ENCODE data around the gene BANF1. TPM values are rescaled to one million over a fixed set of nuclear protein-coding genes. Genes with fewer than 3 reads are reported as not detected.
"Not testable (repeated sequence)": the region's sequence is repeated elsewhere in the genome, so short reads cannot be mapped to it uniquely, and the experiment has no call there.

Gene BANF1
- total RNA-seq, 1 donor from 2014 or later: 238 TPM

- DNase-seq: no peak
- peak; percentile 28 for ATAC-seq
- intact Hi-C loops (cut with micrococcal nuclease): no loop called here
Observed at GRCh38 chr11:66020618-66021357, 18.5 kb downstream of the BANF1 start.

GRCh38 chr11:66022401-66023185 lies 20.3 kb downstream of the BANF1 start:
- intact Hi-C loops (cut with micrococcal nuclease): no loop called here
- DNase-seq (peak; percentile 87), ATAC-seq (peak; percentile 88)

GRCh38 chr11:66023186-66023440 lies 20.8 kb downstream of the BANF1 start:
- ATAC-seq; DNase-seq; intact Hi-C loops (cut with micrococcal nuclease): not testable (repeated sequence)

- ATAC-seq (no peak), DNase-seq (no peak)
- intact Hi-C loops (cut with micrococcal nuclease): no loop called here
Observed at GRCh38 chr11:66026017-66026529, 23.8 kb downstream of the BANF1 start, which contains the start of gene CATSPER1. CATSPER1 (minus strand) TSS chr11:66026479; CDS start chr11:66026379, 100 bp downstream.

GRCh38 chr11:66032957-66033735 lies 30.8 kb downstream of the BANF1 start:
- DNase-seq (no peak), ATAC-seq (no peak)
- intact Hi-C loops (cut with micrococcal nuclease): no loop called here

- ATAC-seq: peak; percentile 71
- intact Hi-C loops (cut with micrococcal nuclease): no loop called here
- peak; percentile 52 for DNase-seq
Observed at GRCh38 chr11:66035653-66036333, 33.5 kb downstream of the BANF1 start.

- intact Hi-C loops (cut with micrococcal nuclease): no loop called here
- DNase-seq (no peak), ATAC-seq (no peak)
Observed at GRCh38 chr11:66036334-66036710, 34.0 kb downstream of the BANF1 start.

- intact Hi-C loops (cut with micrococcal nuclease): no loop called here
- DNase-seq (no peak), ATAC-seq (no peak)
Observed at GRCh38 chr11:66037327-66037726, 35.0 kb downstream of the BANF1 start.

- no peak for ATAC-seq
- intact Hi-C loops (cut with micrococcal nuclease): no loop called here
- DNase-seq: no peak
Observed at GRCh38 chr11:66039765-66040164, 37.5 kb downstream of the BANF1 start.

- no peak for DNase-seq
Observed at GRCh38 chr11:66042227-66042995, 40.1 kb downstream of the BANF1 start.

GRCh38 chr11:66042996-66043906 lies 40.9 kb downstream of the BANF1 start:
- intact Hi-C loops (cut with micrococcal nuclease): no loop called here
- no peak for DNase-seq
- ATAC-seq: no peak

More at GRCh38 chr11:66042227-66042995, 40.1 kb downstream of the BANF1 start:
- ATAC-seq: no peak
- intact Hi-C loops (cut with micrococcal nuclease): no loop called here

- ATAC-seq (no peak), DNase-seq (no peak)
- intact Hi-C loops (cut with micrococcal nuclease): no loop called here
Observed at GRCh38 chr11:66044757-66045156, 42.5 kb downstream of the BANF1 start.

GRCh38 chr11:66045177-66045639 lies 42.9 kb downstream of the BANF1 start:
- ATAC-seq (peak; percentile 72), DNase-seq (peak; percentile 82)
- intact Hi-C loops (cut with micrococcal nuclease): no loop called here

GRCh38 chr11:66046901-66047300 lies 44.6 kb downstream of the BANF1 start:
- intact Hi-C loops (cut with micrococcal nuclease): no loop called here
- DNase-seq: no peak
- no peak for ATAC-seq

GRCh38 chr11:66047541-66048365 lies 45.5 kb downstream of the BANF1 start:
- DNase-seq (peak; percentile 44), ATAC-seq (no peak)
- intact Hi-C loops (cut with micrococcal nuclease): no loop called here

GRCh38 chr11:66048547-66049323 lies 46.4 kb downstream of the BANF1 start, which contains the start of gene GAL3ST3:
GAL3ST3 (minus strand) TSS chr11:66049161; CDS start chr11:66045415, 3,746 bp downstream.
- intact Hi-C loops (cut with micrococcal nuclease): no loop called here
- no peak for ATAC-seq
- peak; percentile 39 for DNase-seq

All from left ventricle myocardium superior (tissue), 1 donor.